OCI-LY7 (cell line): ENCODE results near the gene SLC48A1. TPM values are rescaled to one million over a fixed set of nuclear protein-coding genes. Genes with fewer than 3 reads are reported as not detected.

ENCODE experiments used
- BruUV-seq: library from RNA; stranded (reverse); fragments of 400-500 nt; replicated peaks from 2 replicates; lab custom pipeline; 2021; lab: Mats Ljungman, UMichigan
- CTCF ChIA-PET: fragments of 300-600 bp; sonication (Branson Sonifier 250); formaldehyde crosslinking; loops from one replicate; lab custom pipeline; 2022; ENCODE audit warnings: antibody characterized with exemption; ENCODE audit not compliant: unreplicated experiment; lab: Charles Lee
- POLR2A ChIA-PET: fragments of 300-600 bp; sonication (Branson Sonifier 250); formaldehyde crosslinking; loops from one replicate; lab custom pipeline; 2022; ENCODE audit warnings: antibody characterized with exemption; lab: Charles Lee
- DNase-seq: peaks from one replicate; pipeline ENCODE4 v3.0.0-alpha.2; 2015; ENCODE audit warnings: low spot score
- H2AFZ ChIP-seq: fragments of 200-600 bp; sonication (generic), shearing (Covaris generic); 2 replicates; pipeline ENCODE4 v1.6.1; 2014; ENCODE audit warnings: mild to moderate bottlenecking, antibody characterized with exemption, low read length, moderate library complexity
- H3K27ac ChIP-seq: fragments of 200-600 bp; sonication (generic); 2 replicates; pipeline ENCODE4 v1.5.1; 2014; ENCODE audit warnings: mixed run types, low read depth, mild to moderate bottlenecking, moderate library complexity, low read length, inconsistent platforms; ENCODE audit not compliant: poor library complexity, severe bottlenecking
- H3K36me3 ChIP-seq: fragments of 200-600 bp; sonication (generic); 2 replicates; pipeline ENCODE4 v1.6.1; 2014; ENCODE audit warnings: mild to moderate bottlenecking, antibody characterized with exemption, low read length, moderate library complexity, mixed read lengths; ENCODE audit not compliant: insufficient read depth
- H3K4me1 ChIP-seq: fragments of 200-600 bp; sonication (generic); 2 replicates; pipeline ENCODE4 v1.5.1; 2014; ENCODE audit warnings: mild to moderate bottlenecking, low read length; ENCODE audit not compliant: insufficient read depth, poor library complexity, severe bottlenecking
- H3K4me2 ChIP-seq: fragments of 200-600 bp; sonication (generic); 2 replicates; pipeline ENCODE4 v1.6.1; 2014; ENCODE audit warnings: mild to moderate bottlenecking, low read length
- H3K4me3 ChIP-seq: fragments of 200-600 bp; sonication (generic); 2 replicates; pipeline ENCODE4 v1.5.1; 2014; ENCODE audit warnings: mild to moderate bottlenecking, low read depth, low read length; ENCODE audit not compliant: poor library complexity, severe bottlenecking
- H3K79me2 ChIP-seq: fragments of 200-600 bp; sonication (generic); 2 replicates; pipeline ENCODE4 v1.6.1; 2016; ENCODE audit warnings: low read depth, mild to moderate bottlenecking, low read length, moderate library complexity, mixed read lengths; ENCODE audit not compliant: insufficient read depth
- H3K9me2 ChIP-seq: fragments of 200-600 bp; sonication (generic); 2 replicates; pipeline ENCODE4 v1.6.1; 2016; ENCODE audit warnings: mild to moderate bottlenecking, low read length, mixed read lengths; ENCODE audit not compliant: insufficient read depth
- H3K9me3 ChIP-seq: fragments of 200-600 bp; sonication (generic); 2 replicates; pipeline ENCODE4 v1.6.1; 2014; ENCODE audit warnings: mild to moderate bottlenecking, mixed run types, low read length, mixed read lengths
- H4K20me1 ChIP-seq: fragments of 200-600 bp; sonication (generic); 2 replicates; pipeline ENCODE4 v1.6.1; 2014; ENCODE audit warnings: mild to moderate bottlenecking, antibody characterized with exemption, low read length, moderate library complexity, mixed read lengths; ENCODE audit not compliant: insufficient read depth
- EZH2phosphoT487 ChIP-seq: fragments of 200-600 bp; sonication (generic); IDR thresholded peaks from 2 replicates; pipeline ENCODE4 v1.6.1; 2018; ENCODE audit warnings: low read depth, borderline replicate concordance, mild to moderate bottlenecking, mixed run types, antibody characterized with exemption, low read length, moderate library complexity, mixed read lengths
- intact Hi-C: fragments of 100-400 bp; cut with micrococcal nuclease; formaldehyde crosslinking; loops from one replicate; pipeline ENCODE4 v1.10.0; 2022; ENCODE audit not compliant: unreplicated experiment
- total RNA-seq, 2 experiments: library from RNA; depleted of rRNA in 1 of 2; stranded (reverse); fragments of >200 nt in 1 of 2; shearing (Covaris generic) in 1 of 2; gene quantifications; 2 replicates each; pipeline ENCODE4 v1.2.3, GENCODE V29; 2014 to 2022
- TF ChIP-seq, protein P1 (sequence below): fragments of 200-600 bp; sonication (generic); conservative IDR thresholded peaks from 2 replicates; pipeline ENCODE4 v1.5.1; 2014; ENCODE audit warnings: mild to moderate bottlenecking, antibody characterized with exemption, low read length, moderate library complexity, mixed read lengths

Gene SLC48A1
- total RNA-seq, 2 experiments from 2014 or later: 9.6 to 12.0 TPM

DNA sequence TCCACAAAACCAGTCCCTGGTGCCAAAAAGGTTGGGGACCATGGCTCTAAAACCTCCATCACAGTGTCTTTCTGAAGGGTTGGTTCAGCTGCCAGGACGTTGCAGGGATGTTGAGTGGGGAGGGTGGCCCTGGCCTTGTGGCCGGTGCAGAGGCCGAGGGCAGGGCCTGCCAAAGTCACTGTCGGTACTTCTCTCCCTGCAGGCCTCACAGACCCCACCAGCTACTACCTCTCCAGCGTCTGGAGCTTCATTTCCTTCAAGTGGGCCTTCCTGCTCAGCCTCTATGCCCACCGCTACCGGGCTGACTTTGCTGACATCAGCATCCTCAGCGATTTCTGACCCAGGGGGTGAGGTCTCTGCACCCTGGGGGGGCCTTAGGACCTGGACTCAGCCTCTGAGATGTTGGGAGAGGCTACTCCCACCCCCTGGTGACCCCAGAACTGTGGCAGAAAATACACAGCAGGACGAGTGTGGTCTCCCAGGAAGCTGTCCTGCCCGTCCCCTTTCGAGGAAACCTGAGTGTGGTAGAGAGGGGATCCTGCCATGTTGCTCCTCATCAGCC lies 7.0 kb downstream of the SLC48A1 start:
- intact Hi-C loops: loop anchor here (1.0 to 10.0 kb wide), 5 partner anchors 38 to 185 kb away; partner anchors contain the start of gene TMEM106C
- Histone ChIP-seq H3K79me2 (no peaks in the 10 kb centered on the region), H3K4me3 (no peak overlapping the region), H4K20me1 (no peaks in the 10 kb centered on the region), H3K4me2 (no peak overlapping the region; the same call in 1 of the 2 replicates), H2AFZ (no peak overlapping the region), H3K36me3 (peaks cover 31% of the 10 kb centered on the region), H3K9me3 (no peaks in the 10 kb centered on the region), H3K4me1 (peaks cover 36% of the 10 kb centered on the region), H3K27ac (no peak overlapping the region), H3K9me2 (no peaks in the 10 kb centered on the region)
- TF ChIP-seq EZH2phosphoT487: no peak
- TF ChIP-seq, protein P1, sequence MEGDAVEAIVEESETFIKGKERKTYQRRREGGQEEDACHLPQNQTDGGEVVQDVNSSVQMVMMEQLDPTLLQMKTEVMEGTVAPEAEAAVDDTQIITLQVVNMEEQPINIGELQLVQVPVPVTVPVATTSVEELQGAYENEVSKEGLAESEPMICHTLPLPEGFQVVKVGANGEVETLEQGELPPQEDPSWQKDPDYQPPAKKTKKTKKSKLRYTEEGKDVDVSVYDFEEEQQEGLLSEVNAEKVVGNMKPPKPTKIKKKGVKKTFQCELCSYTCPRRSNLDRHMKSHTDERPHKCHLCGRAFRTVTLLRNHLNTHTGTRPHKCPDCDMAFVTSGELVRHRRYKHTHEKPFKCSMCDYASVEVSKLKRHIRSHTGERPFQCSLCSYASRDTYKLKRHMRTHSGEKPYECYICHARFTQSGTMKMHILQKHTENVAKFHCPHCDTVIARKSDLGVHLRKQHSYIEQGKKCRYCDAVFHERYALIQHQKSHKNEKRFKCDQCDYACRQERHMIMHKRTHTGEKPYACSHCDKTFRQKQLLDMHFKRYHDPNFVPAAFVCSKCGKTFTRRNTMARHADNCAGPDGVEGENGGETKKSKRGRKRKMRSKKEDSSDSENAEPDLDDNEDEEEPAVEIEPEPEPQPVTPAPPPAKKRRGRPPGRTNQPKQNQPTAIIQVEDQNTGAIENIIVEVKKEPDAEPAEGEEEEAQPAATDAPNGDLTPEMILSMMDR: no peak
- no peak for DNase-seq
- BruUV-seq: no TSS peak
- ChIA-PET POLR2A (interaction anchor here (0.6 kb wide), 1 partner anchor 486 kb away, joined by 3 read pairs; no protein-coding TSS in a partner anchor), CTCF (interaction anchor here (0.6 to 1.1 kb wide), 4 partner anchors 17 to 59 kb away, joined by 3 to 8 read pairs (median 3); no protein-coding TSS in a partner anchor)

GRCh38 chr12:47781479-47782371 lies 8.7 kb downstream of the SLC48A1 start:
- no TSS peak for BruUV-seq
- H3K27ac ChIP-seq: no peak overlapping the region
- DNase-seq: no peak
- H3K4me2 ChIP-seq: no peak overlapping the region
- POLR2A ChIA-PET: interaction anchor here (0.6 kb wide), 1 partner anchor 29 kb away, joined by 3 read pairs; no protein-coding TSS in a partner anchor
- TF ChIP-seq EZH2phosphoT487: no peak
- TF ChIP-seq, protein P1: no peak
- H3K9me3 ChIP-seq: no peaks in the 10 kb centered on the region
- no peaks in the 10 kb centered on the region for H3K9me2 ChIP-seq
- H3K36me3 ChIP-seq: peaks cover 48% of the 10 kb centered on the region
- no peak overlapping the region for H2AFZ ChIP-seq
- intact Hi-C loops: no loop called here
- H3K4me1 ChIP-seq: peaks cover 20% of the 10 kb centered on the region
- no peak overlapping the region for H3K4me3 ChIP-seq
- H3K79me2 ChIP-seq: no peaks in the 10 kb centered on the region
- H4K20me1 ChIP-seq: no peaks in the 10 kb centered on the region
- CTCF ChIA-PET: interaction anchor here (0.7 to 1.4 kb wide), 2 partner anchors 39 to 55 kb away, joined by 3 to 4 read pairs; no protein-coding TSS in a partner anchor
